Upper lobe of left lung (tissue), 6 donors: ENCODE results near the gene SMAD3. TPM values are rescaled to one million over a fixed set of nuclear protein-coding genes. Genes with fewer than 3 reads are reported as not detected.
A peak's percentile ranks its signal among the peaks of the same experiment; 100 is the strongest.

Source experiments
- ATAC-seq, 2 donors: fragments of 200-7000 bp; cut with Tn5 transposase; one replicate each; pipeline ENCODE4 v1.9.1; 2022; ENCODE audit warnings: mild to moderate bottlenecking in 2 of 2, moderate library complexity in 2 of 2; ENCODE audit not compliant: low FRiP score in 2 of 2
- DNase-seq, 2 donors: peaks; one replicate each; pipeline ENCODE4 v3.0.0-alpha.2; 2019 to 2020
- H3K27ac ChIP-seq, 4 donors: fragments of 200-600 bp; sonication (generic); one replicate each; pipeline ENCODE4 v1.5.1; 2016 to 2019
- H3K27me3 ChIP-seq, 4 donors: fragments of 200-600 bp; sonication (generic); one replicate each; pipeline ENCODE4 v1.5.1; 2017 to 2019
- H3K36me3 ChIP-seq, 4 donors: fragments of 200-600 bp; sonication (generic); one replicate each; pipeline ENCODE4 v1.5.1; 2016 to 2019
- H3K4me1 ChIP-seq, 4 donors: fragments of 200-600 bp; sonication (generic); one replicate each; pipeline ENCODE4 v1.5.1; 2018 to 2019
- H3K4me3 ChIP-seq, 4 donors: fragments of 200-600 bp; sonication (generic); one replicate each; pipeline ENCODE4 v1.5.1; 2017 to 2019; ENCODE audit warnings: mild to moderate bottlenecking in 2 of 4, moderate library complexity in 1 of 4
- H3K9me3 ChIP-seq, 4 donors: fragments of 200-600 bp; sonication (generic); one replicate each; pipeline ENCODE4 v1.5.1; 2018 to 2019
- CTCF ChIP-seq, 6 experiments: fragments of 450-650 bp in 4 of 6; fragments of 200-600 bp in 2 of 6; sonication (generic) in 2 of 6; IDR thresholded peaks; one replicate each; pipeline ENCODE4 v1.5.1; 2016 to 2019; ENCODE audit warnings: antibody characterized with exemption in 6 of 6
- EP300 ChIP-seq, 4 donors: sonication (generic); formaldehyde crosslinking; IDR thresholded peaks; one replicate each; pipeline ENCODE4 v1.5.1; 2017; ENCODE audit warnings: antibody characterized with exemption in 4 of 4, control low read depth in 2 of 4
- POLR2A ChIP-seq, 4 donors: fragments of 450-650 bp; IDR thresholded peaks; one replicate each; pipeline ENCODE4 v1.5.1; 2016 to 2017; ENCODE audit warnings: antibody characterized with exemption in 4 of 4, mild to moderate bottlenecking in 2 of 4
- POLR2AphosphoS5 ChIP-seq, 2 donors: sonication (generic); formaldehyde crosslinking; IDR thresholded peaks; one replicate each; pipeline ENCODE4 v1.5.1; 2017; ENCODE audit warnings: antibody characterized with exemption in 2 of 2
- WGBS, 2 donors: methylation state at CpG; one replicate each; pipeline ENCODE4 v1.1.5; 2017 to 2018; 5-methylcytosine and 5-hydroxymethylcytosine counted together
- total RNA-seq, 6 donors: library from RNA; depleted of rRNA in 4 of 6; stranded (reverse); fragments of >200 nt in 4 of 6; gene quantifications; one replicate each; pipeline versions ENCODE4 v1.1.0 to v1.2.1, GENCODE V29; 2016 to 2021
- donor health status: DM: no; HTN: no; CAD: no; lungs with moderate emphysema.
- donor health status: DM: no; HTN: yes; CAD: no; lungs with severe emphysema.

Gene SMAD3
- total RNA-seq = 10 to 100 TPM; 31.7 to 44.5 (median 36.3) TPM

- DNase-seq = peak; percentile 88 to 96
- peaks cover 34 to 62% (median 45%) of the 10 kb centered on the region in 4 donors for H3K4me1 ChIP-seq
- no peaks in the 10 kb centered on the region for H3K9me3 ChIP-seq
- TF ChIP-seq POLR2A (IDR thresholded peaks at IDR 0.05) (peak in 3 of 4 donors; percentile 72 to 80 (median 78)), CTCF (IDR thresholded peaks at IDR 0.05) (peak in 2 of 6 experiments; percentile 7 to 26), POLR2AphosphoS5 (IDR thresholded peaks at IDR 0.05) (peak; percentile 37 to 79), EP300 (IDR thresholded peaks at IDR 0.05) (no peak)
- peak within 1 kb of the TSS; percentile 85 to 91 (median 88) for H3K27ac ChIP-seq
- H3K27me3 ChIP-seq = no peaks in the 10 kb centered on the region
- peak; percentile 91 to 93 for ATAC-seq
- 1% methylated on average over 38 of the region's 63 CpGs; no CpG with 5 or more reads in 1 of the 2 donors for WGBS, 2 donors
- H3K4me3 ChIP-seq = peak within 1 kb of the TSS; percentile 56 to 80 (median 80)
- no peaks in the 10 kb centered on the region for H3K36me3 ChIP-seq
These were observed at the start of gene SMAD3 for GRCh38 chr15:67065531-67066005. TSS of gene SMAD3 (plus strand) at chr15:67065602. CDS start at chr15:67066155, 553 bp downstream.

GRCh38 chr15:67017311-67017710, 48.1 kb upstream of the SMAD3 start:
- ATAC-seq = peak in 1 of 2 donors; percentile 48
- WGBS, 2 donors = 42% methylated on average over 4 of the region's 4 CpGs
- Histone ChIP-seq H3K4me3 (no peak overlapping the region), H3K27me3 (no peaks in the 10 kb centered on the region), H3K27ac (no peak overlapping the region), H3K9me3 (no peaks in the 10 kb centered on the region), H3K36me3 (no peaks in the 10 kb centered on the region), H3K4me1 (peaks cover 4 to 10% (median 7%) of the 10 kb centered on the region in 4 donors)
- TF ChIP-seq EP300 (IDR thresholded peaks at IDR 0.05) = no peak
- TF ChIP-seq POLR2A (IDR thresholded peaks at IDR 0.05) = no peak
- TF ChIP-seq CTCF (IDR thresholded peaks at IDR 0.05) = no peak
- TF ChIP-seq POLR2AphosphoS5 (IDR thresholded peaks at IDR 0.05) = no peak
- no peak for DNase-seq

GRCh38 chr15:67018026-67018425, 47.4 kb upstream of the SMAD3 start:
- Histone ChIP-seq H3K36me3 (no peaks in the 10 kb centered on the region), H3K4me3 (no peak overlapping the region), H3K27me3 (no peaks in the 10 kb centered on the region), H3K27ac (no peak overlapping the region), H3K4me1 (peaks cover 4 to 10% (median 7%) of the 10 kb centered on the region in 4 donors), H3K9me3 (no peaks in the 10 kb centered on the region)
- ATAC-seq = no peak
- TF ChIP-seq POLR2A (IDR thresholded peaks at IDR 0.05) = no peak
- no peak for TF ChIP-seq CTCF (IDR thresholded peaks at IDR 0.05)
- no peak for TF ChIP-seq EP300 (IDR thresholded peaks at IDR 0.05)
- no peak for TF ChIP-seq POLR2AphosphoS5 (IDR thresholded peaks at IDR 0.05)
- WGBS, 2 donors = 73 to 86% methylated on average over 1 of the region's 1 CpG
- no peak for DNase-seq

GRCh38 chr15:67018441-67018840, 47.0 kb upstream of the SMAD3 start:
- H3K9me3 ChIP-seq = no peaks in the 10 kb centered on the region
- no peak overlapping the region for H3K4me3 ChIP-seq
- WGBS, 2 donors = 84 to 90% methylated on average over 10 of the region's 10 CpGs
- TF ChIP-seq CTCF (IDR thresholded peaks at IDR 0.05) = no peak
- TF ChIP-seq EP300 (IDR thresholded peaks at IDR 0.05) = no peak
- no peak for TF ChIP-seq POLR2A (IDR thresholded peaks at IDR 0.05)
- TF ChIP-seq POLR2AphosphoS5 (IDR thresholded peaks at IDR 0.05) = no peak
- no peak for ATAC-seq
- H3K27ac ChIP-seq = no peak overlapping the region
- no peaks in the 10 kb centered on the region for H3K27me3 ChIP-seq
- peaks cover 4 to 11% (median 7%) of the 10 kb centered on the region in 4 donors for H3K4me1 ChIP-seq
- H3K36me3 ChIP-seq = no peaks in the 10 kb centered on the region
- no peak for DNase-seq

- Histone ChIP-seq H3K4me3 (no peak overlapping the region), H3K36me3 (no peaks in the 10 kb centered on the region), H3K4me1 (peaks cover 9 to 12% (median 11%) of the 10 kb centered on the region in 4 donors), H3K9me3 (no peaks in the 10 kb centered on the region), H3K27me3 (no peaks in the 10 kb centered on the region), H3K27ac (no peak overlapping the region)
- WGBS, 2 donors = 84 to 89% methylated on average over 5 of the region's 5 CpGs
- ATAC-seq (no peak), DNase-seq (no peak)
- TF ChIP-seq POLR2A (IDR thresholded peaks at IDR 0.05) = no peak
- no peak for TF ChIP-seq POLR2AphosphoS5 (IDR thresholded peaks at IDR 0.05)
- no peak for TF ChIP-seq EP300 (IDR thresholded peaks at IDR 0.05)
These were observed 46.3 kb upstream of the SMAD3 start for GRCh38 chr15:67019069-67019468.
